ENCODE data around the gene CLEC18B. TPM values are rescaled to one million over a fixed set of nuclear protein-coding genes. Genes with fewer than 3 reads are reported as not detected.
"Not testable (repeated sequence)": the region's sequence is repeated elsewhere in the genome, so short reads cannot be mapped to it uniquely, and the experiment has no call there.

The CLEC18B gene
- total RNA-seq = under 1 TPM in 1 of 2 experiments, not detected in 1; 0.23 TPM

- intact Hi-C loops (cut with DNase I, micrococcal nuclease); CTCF ChIA-PET; POLR2A ChIA-PET; H3K27me3 Mint-ChIP-seq; ATAC-seq; H3K9me3 Mint-ChIP-seq (ENCODE audit: low read depth); H3K27ac Mint-ChIP-seq; DNase-seq; H3K36me3 Mint-ChIP-seq (ENCODE audit: low read depth); H3K4me1 Mint-ChIP-seq; H3K4me3 Mint-ChIP-seq: not testable (repeated sequence)
These were observed at the start of gene CLEC18B for GRCh38 chr16:74420612-74421481. Gene CLEC18B (minus strand): TSS chr16:74421478. CDS start chr16:74421270, 208 bp downstream.

- ChIA-PET CTCF (interaction anchor here (0.7 kb wide), 1 partner anchor 162 kb away, joined by 3 read pairs; no protein-coding TSS in a partner anchor), POLR2A (interaction anchor here (0.5 kb wide), 1 partner anchor 197 kb away, joined by 4 read pairs; the partner anchor contains the start of gene RFWD3)
- intact Hi-C loops (cut with DNase I, micrococcal nuclease) = loop anchor here in 1 of 2 experiments (10.0 kb wide), 1 partner anchor 155 kb away; no protein-coding TSS in a partner anchor
- H3K4me1 Mint-ChIP-seq = peaks cover 24% of the 10 kb centered on the region
- no peaks in the 10 kb centered on the region for H3K9me3 Mint-ChIP-seq (ENCODE audit: low read depth)
- H3K27ac Mint-ChIP-seq = no peak overlapping the region
- H3K36me3 Mint-ChIP-seq (ENCODE audit: low read depth) = peaks cover 60% of the 10 kb centered on the region
- DNase-seq (no peak), ATAC-seq (no peak)
- H3K27me3 Mint-ChIP-seq = no peaks in the 10 kb centered on the region
- H3K4me3 Mint-ChIP-seq = no peak overlapping the region
These were observed 48.7 kb upstream of the CLEC18B start for GRCh38 chr16:74469946-74470478.

GRCh38 chr16:74468807-74469525 lies 47.7 kb upstream of the CLEC18B start:
- Mint-ChIP-seq H3K27ac (no peak overlapping the region), H3K27me3 (no peaks in the 10 kb centered on the region), H3K4me1 (peaks cover 24% of the 10 kb centered on the region), H3K36me3 (ENCODE audit: low read depth) (peaks cover 60% of the 10 kb centered on the region), H3K9me3 (ENCODE audit: low read depth) (no peaks in the 10 kb centered on the region), H3K4me3 (no peak overlapping the region)
- ATAC-seq (no peak), DNase-seq (no peak)
- POLR2A ChIA-PET = interaction anchor here (0.6 kb wide), 1 partner anchor 12 kb away, joined by 6 read pairs; no protein-coding TSS in a partner anchor
- CTCF ChIA-PET = interaction anchor here (1.0 kb wide), 1 partner anchor 19 kb away, joined by 3 read pairs; no protein-coding TSS in a partner anchor
- intact Hi-C loops (cut with DNase I, micrococcal nuclease) = loop anchor here in 1 of 2 experiments (10.0 kb wide), 1 partner anchor 156 kb away; no protein-coding TSS in a partner anchor

GRCh38 chr16:74466872-74467271 lies 45.6 kb upstream of the CLEC18B start:
- H3K27me3 Mint-ChIP-seq = no peaks in the 10 kb centered on the region
- POLR2A ChIA-PET = interaction anchor here (0.6 kb wide), 1 partner anchor 20 kb away, joined by 4 read pairs; no protein-coding TSS in a partner anchor
- H3K27ac Mint-ChIP-seq = peak overlapping the region; percentile 43
- H3K4me1 Mint-ChIP-seq = peaks cover 24% of the 10 kb centered on the region
- DNase-seq (no peak), ATAC-seq (peak; percentile 88)
- H3K36me3 Mint-ChIP-seq (ENCODE audit: low read depth) = peaks cover 64% of the 10 kb centered on the region
- H3K4me3 Mint-ChIP-seq = no peak overlapping the region
- intact Hi-C loops (cut with DNase I, micrococcal nuclease) = loop anchor here (2.0 to 10.0 kb wide), 2 partner anchors 158 to 160 kb away; no protein-coding TSS in a partner anchor
- no peaks in the 10 kb centered on the region for H3K9me3 Mint-ChIP-seq (ENCODE audit: low read depth)
- CTCF ChIA-PET = interaction anchor here (0.8 to 0.9 kb wide), 2 partner anchors 10 to 168 kb away, joined by 3 to 4 read pairs; no protein-coding TSS in a partner anchor

- POLR2A ChIA-PET = no interaction called here
- intact Hi-C loops (cut with DNase I, micrococcal nuclease) = loop anchor here (2.0 to 10.0 kb wide), 2 partner anchors 159 to 161 kb away; no protein-coding TSS in a partner anchor
These were observed 44.8 kb upstream of the CLEC18B start for GRCh38 chr16:74465851-74466685.

GRCh38 chr16:74465281-74465680 lies 44.0 kb upstream of the CLEC18B start:
- intact Hi-C loops (cut with DNase I, micrococcal nuclease) = loop anchor here in 1 of 2 experiments (10.0 kb wide), 1 partner anchor 160 kb away; no protein-coding TSS in a partner anchor
- H3K4me1 Mint-ChIP-seq = peaks cover 24% of the 10 kb centered on the region
- no peak overlapping the region for H3K27ac Mint-ChIP-seq
- ChIA-PET POLR2A (no interaction called here), CTCF (interaction anchor here (0.6 to 1.1 kb wide), 3 partner anchors 36 to 167 kb away, joined by 3 read pairs; no protein-coding TSS in a partner anchor)
- ATAC-seq (no peak), DNase-seq (no peak)
- H3K9me3 Mint-ChIP-seq (ENCODE audit: low read depth) = no peaks in the 10 kb centered on the region
- no peaks in the 10 kb centered on the region for H3K27me3 Mint-ChIP-seq
- no peak overlapping the region for H3K4me3 Mint-ChIP-seq
- H3K36me3 Mint-ChIP-seq (ENCODE audit: low read depth) = peaks cover 70% of the 10 kb centered on the region

More at GRCh38 chr16:74465851-74466685, 44.8 kb upstream of the CLEC18B start:
- Mint-ChIP-seq H3K27ac (peak overlapping the region; percentile 43), H3K27me3 (no peaks in the 10 kb centered on the region), H3K4me1 (peaks cover 24% of the 10 kb centered on the region), H3K4me3 (no peak overlapping the region), H3K36me3 (ENCODE audit: low read depth) (peaks cover 66% of the 10 kb centered on the region), H3K9me3 (ENCODE audit: low read depth) (no peaks in the 10 kb centered on the region)
- no peak for ATAC-seq
- CTCF ChIA-PET = interaction anchor here (0.6 to 0.9 kb wide), 2 partner anchors 11 to 167 kb away, joined by 3 to 4 read pairs; no protein-coding TSS in a partner anchor
- no peak for DNase-seq

- intact Hi-C loops (cut with DNase I, micrococcal nuclease) = loop anchor here in 1 of 2 experiments (10.0 kb wide), 1 partner anchor 161 kb away; no protein-coding TSS in a partner anchor
- CTCF ChIA-PET = no interaction called here
These were observed 42.6 kb upstream of the CLEC18B start for GRCh38 chr16:74463888-74464287.

GRCh38 chr16:74462361-74462760 lies 41.1 kb upstream of the CLEC18B start:
- ChIA-PET CTCF (no interaction called here), POLR2A (no interaction called here)
- Mint-ChIP-seq H3K36me3 (ENCODE audit: low read depth) (peaks cover 63% of the 10 kb centered on the region), H3K27me3 (no peaks in the 10 kb centered on the region), H3K27ac (no peak overlapping the region), H3K9me3 (ENCODE audit: low read depth) (no peaks in the 10 kb centered on the region), H3K4me1 (peaks cover 18% of the 10 kb centered on the region), H3K4me3 (no peak overlapping the region)
- no peak for DNase-seq
- no peak for ATAC-seq
- intact Hi-C loops (cut with DNase I, micrococcal nuclease) = loop anchor here in 1 of 2 experiments (10.0 kb wide), 1 partner anchor 162 kb away; no protein-coding TSS in a partner anchor

More at GRCh38 chr16:74463888-74464287, 42.6 kb upstream of the CLEC18B start:
- H3K4me3 Mint-ChIP-seq = no peak overlapping the region
- no peak for DNase-seq
- POLR2A ChIA-PET = interaction anchor here (0.7 kb wide), 1 partner anchor 105 kb away, joined by 3 read pairs; no protein-coding TSS in a partner anchor
- H3K36me3 Mint-ChIP-seq (ENCODE audit: low read depth) = peaks cover 60% of the 10 kb centered on the region
- no peaks in the 10 kb centered on the region for H3K27me3 Mint-ChIP-seq
- no peak overlapping the region for H3K27ac Mint-ChIP-seq
- H3K9me3 Mint-ChIP-seq (ENCODE audit: low read depth) = no peaks in the 10 kb centered on the region
- ATAC-seq = no peak
- H3K4me1 Mint-ChIP-seq = peaks cover 24% of the 10 kb centered on the region

- peaks cover 58% of the 10 kb centered on the region for H3K36me3 Mint-ChIP-seq (ENCODE audit: low read depth)
- intact Hi-C loops (cut with DNase I, micrococcal nuclease) = loop anchor here in 1 of 2 experiments (10.0 kb wide), 1 partner anchor 163 kb away; no protein-coding TSS in a partner anchor
- ATAC-seq = no peak
These were observed 40.5 kb upstream of the CLEC18B start for GRCh38 chr16:74461826-74462225.

GRCh38 chr16:74460542-74460941 lies 39.3 kb upstream of the CLEC18B start:
- Mint-ChIP-seq H3K4me1 (peaks cover under 1% of the 10 kb centered on the region), H3K9me3 (ENCODE audit: low read depth) (no peaks in the 10 kb centered on the region), H3K27ac (no peak overlapping the region), H3K4me3 (no peak overlapping the region), H3K36me3 (ENCODE audit: low read depth) (peaks cover 60% of the 10 kb centered on the region), H3K27me3 (no peaks in the 10 kb centered on the region)
- ChIA-PET POLR2A (interaction anchor here (0.6 kb wide), 2 partner anchors 18 to 203 kb away, joined by 3 read pairs; no protein-coding TSS in a partner anchor), CTCF (interaction anchor here (0.7 kb wide), 1 partner anchor 162 kb away, joined by 3 read pairs; no protein-coding TSS in a partner anchor)
- DNase-seq (no peak), ATAC-seq (no peak)
- intact Hi-C loops (cut with DNase I, micrococcal nuclease) = loop anchor here in 1 of 2 experiments (10.0 kb wide), 1 partner anchor 164 kb away; no protein-coding TSS in a partner anchor

More at GRCh38 chr16:74461826-74462225, 40.5 kb upstream of the CLEC18B start:
- Mint-ChIP-seq H3K27ac (no peak overlapping the region), H3K4me1 (peaks cover 13% of the 10 kb centered on the region), H3K4me3 (no peak overlapping the region), H3K9me3 (ENCODE audit: low read depth) (no peaks in the 10 kb centered on the region), H3K27me3 (no peaks in the 10 kb centered on the region)
- no peak for DNase-seq
- ChIA-PET CTCF (interaction anchor here (0.7 kb wide), 1 partner anchor 29 kb away, joined by 3 read pairs; no protein-coding TSS in a partner anchor), POLR2A (no interaction called here)

Data from activated CD4-positive, alpha-beta T cell treated with anti-CD3 and anti-CD28 coated beads for 36 hours (primary cell).